BE2C (cell line): ENCODE results near the gene LRRC57.
A peak's percentile ranks its signal among the peaks of the same experiment; 100 is the strongest.

ENCODE experiments used
- DNase-seq: peaks from one replicate; pipeline ENCODE4 v3.0.0-alpha.2; 2020
- H3K27me3 ChIP-seq: fragments of 250-450 bp; sonication (Bioruptor Pico); 2 replicates; pipeline ENCODE4 v1.5.1; 2020; ENCODE audit warnings: mild to moderate bottlenecking
- H3K36me3 ChIP-seq: fragments of 250-450 bp; sonication (Bioruptor Pico); 2 replicates; pipeline ENCODE4 v1.5.1; 2020; ENCODE audit warnings: mild to moderate bottlenecking
- H3K4me1 ChIP-seq: fragments of 250-450 bp; sonication (Bioruptor Pico); 2 replicates; pipeline ENCODE4 v1.5.1; 2020
- H3K4me3 ChIP-seq: 2 replicates; pipeline ENCODE4 v1.5.1; 2011; ENCODE audit warnings: low read depth, low read length
- H3K9me3 ChIP-seq: fragments of 250-450 bp; sonication (Bioruptor Pico); 2 replicates; pipeline ENCODE4 v1.5.1; 2020
- CTCF ChIP-seq: IDR thresholded peaks from 2 replicates; pipeline ENCODE4 v1.5.1; 2012; ENCODE audit warnings: mild to moderate bottlenecking, low read depth, low read length

LRRC57 gene

GRCh38 chr15:42553554-42553953 is 5.0 kb upstream of the LRRC57 start:
- Histone ChIP-seq H3K27me3 (no peaks in the 10 kb centered on the region), H3K9me3 (no peaks in the 10 kb centered on the region), H3K4me1 (no peaks in the 10 kb centered on the region), H3K36me3 (peaks cover 7% of the 10 kb centered on the region), H3K4me3 (no peak overlapping the region)
- no peak for TF ChIP-seq CTCF
- DNase-seq = no peak

DNA sequence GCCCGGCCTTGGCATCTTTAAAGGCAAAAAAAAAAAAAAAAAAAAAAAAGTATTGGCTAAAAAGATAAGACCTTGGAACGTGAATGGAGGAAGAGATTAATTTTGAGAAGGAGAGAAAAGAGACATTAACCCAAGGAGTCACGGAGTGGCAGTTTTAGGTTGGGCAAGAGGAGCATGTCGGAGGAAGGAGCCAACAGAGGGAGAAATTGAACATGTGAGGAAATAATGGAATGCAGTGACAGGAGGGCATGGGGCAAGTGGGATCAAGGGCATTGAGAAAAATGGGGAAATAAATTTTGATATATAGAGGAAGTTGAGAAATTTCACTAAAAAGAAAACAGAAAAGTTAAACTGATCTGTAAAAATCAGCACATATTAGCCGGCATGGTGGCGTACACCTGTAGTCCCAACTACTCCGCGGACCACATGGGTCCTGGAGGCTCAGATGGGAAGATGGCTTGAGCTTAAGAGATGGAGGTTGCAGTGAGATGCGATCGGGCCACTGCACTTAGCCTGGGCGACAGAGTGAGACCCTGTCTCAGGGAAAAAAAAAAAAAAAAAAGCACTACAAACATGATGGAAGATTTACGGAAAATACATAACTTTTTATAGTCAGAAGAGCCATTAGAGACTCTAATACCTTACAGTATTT is 1.3 kb upstream of the LRRC57 start:
- DNase-seq = no peak
- H3K4me3 ChIP-seq = peak overlapping the region; percentile 94
- TF ChIP-seq CTCF = no peak

GRCh38 chr15:42549032-42549491 is 469 bp upstream of the LRRC57 start:
- peaks cover 7% of the 10 kb centered on the region for H3K36me3 ChIP-seq
- no peaks in the 10 kb centered on the region for H3K27me3 ChIP-seq
- no peaks in the 10 kb centered on the region for H3K9me3 ChIP-seq
- no peak for TF ChIP-seq CTCF
- peak; percentile 39 for DNase-seq
- peak overlapping the region; percentile 94 for H3K4me3 ChIP-seq
- H3K4me1 ChIP-seq = no peaks in the 10 kb centered on the region

More for the DNA sequence above, 1.3 kb upstream of the LRRC57 start:
- Histone ChIP-seq H3K9me3 (no peaks in the 10 kb centered on the region), H3K4me1 (no peaks in the 10 kb centered on the region), H3K36me3 (peaks cover 6% of the 10 kb centered on the region), H3K27me3 (no peaks in the 10 kb centered on the region)

DNA sequence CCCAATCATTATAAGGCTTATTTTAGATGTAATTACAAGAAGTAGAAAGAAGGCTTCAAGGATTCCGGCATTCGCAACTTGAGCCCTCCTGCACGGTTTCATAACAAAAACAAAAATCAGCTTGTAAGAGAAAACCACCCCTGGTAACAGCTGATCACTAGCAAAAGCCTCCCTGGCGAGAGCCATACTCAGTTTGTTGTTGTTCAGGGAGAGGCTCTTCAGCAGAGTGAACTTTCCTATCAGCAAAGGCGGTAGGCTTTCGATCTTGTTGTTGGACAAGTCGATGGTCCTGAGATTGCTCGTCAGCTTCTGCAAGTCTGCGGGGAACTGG is 710 bp downstream of the LRRC57 start:
- Histone ChIP-seq H3K9me3 (no peaks in the 10 kb centered on the region), H3K27me3 (no peaks in the 10 kb centered on the region), H3K4me1 (no peaks in the 10 kb centered on the region), H3K36me3 (peaks cover 2% of the 10 kb centered on the region; the same call in 1 of the 2 replicates), H3K4me3 (peak overlapping the region; percentile 94)
- no peak for TF ChIP-seq CTCF
- no peak for DNase-seq

- Histone ChIP-seq H3K36me3 (peaks cover 2% of the 10 kb centered on the region; the same call in 1 of the 2 replicates), H3K27me3 (no peaks in the 10 kb centered on the region), H3K4me1 (no peaks in the 10 kb centered on the region), H3K4me3 (no peak overlapping the region), H3K9me3 (no peaks in the 10 kb centered on the region)
- DNase-seq = no peak
- no peak for TF ChIP-seq CTCF
These were observed 3.6 kb downstream of the LRRC57 start for GRCh38 chr15:42544853-42545629.

DNA sequence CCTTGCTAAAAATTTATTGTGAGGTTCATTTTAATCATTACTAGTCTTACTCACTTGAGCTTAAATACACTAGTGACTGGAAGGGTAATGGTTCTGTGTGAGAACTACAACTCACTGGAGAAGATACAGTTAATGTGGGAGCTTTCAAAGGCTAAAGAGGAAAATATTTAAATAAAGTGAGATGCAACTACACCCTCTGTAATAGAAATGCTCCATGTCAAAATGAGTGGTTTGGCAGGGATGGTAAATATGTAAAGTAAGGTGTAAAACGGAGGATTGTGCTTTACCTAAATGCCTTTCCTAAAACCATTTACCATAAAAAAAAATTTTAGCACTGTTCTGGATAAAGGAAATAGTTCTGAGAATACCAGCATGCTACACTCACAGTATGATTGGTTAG is 15.3 kb downstream of the LRRC57 start:
- Histone ChIP-seq H3K4me3 (no peak overlapping the region), H3K27me3 (no peaks in the 10 kb centered on the region), H3K9me3 (no peaks in the 10 kb centered on the region; the same call in 1 of the 2 replicates), H3K36me3 (peaks cover 6% of the 10 kb centered on the region; the same call in 1 of the 2 replicates), H3K4me1 (no peaks in the 10 kb centered on the region)
- no peak for TF ChIP-seq CTCF
- DNase-seq = no peak
